ACC112 (cell line): ENCODE results near the gene ASXL1.

Experiments
- H2AFZ ChIP-seq: fragments of 200-600 bp; sonication (generic); one replicate; pipeline ENCODE4 v1.6.0; 2017; ENCODE audit warnings: antibody characterized with exemption, low read length; ENCODE audit not compliant: unreplicated experiment
- H3K27ac ChIP-seq: fragments of 200-600 bp; sonication (generic); 2 replicates; pipeline ENCODE4 v1.5.1; 2014; ENCODE audit warnings: low read depth, mild to moderate bottlenecking, antibody characterized with exemption, low read length, moderate library complexity
- H3K27me3 ChIP-seq: fragments of 200-600 bp; sonication (generic); 2 replicates; pipeline ENCODE4 v1.6.1; 2014; ENCODE audit warnings: mild to moderate bottlenecking, antibody characterized with exemption, low read length, moderate library complexity, mixed read lengths; ENCODE audit not compliant: insufficient read depth
- H3K36me3 ChIP-seq: fragments of 200-600 bp; sonication (generic); 2 replicates; pipeline ENCODE4 v1.6.1; 2016; ENCODE audit warnings: mild to moderate bottlenecking, antibody characterized with exemption, low read length, moderate library complexity, mixed read lengths; ENCODE audit not compliant: insufficient read depth
- H3K4me1 ChIP-seq: fragments of 200-600 bp; sonication (generic); one replicate; pipeline ENCODE4 v1.6.1; 2016; ENCODE audit warnings: low read length, mixed read lengths; ENCODE audit not compliant: insufficient read depth, unreplicated experiment, control insufficient read depth
- H3K4me3 ChIP-seq: fragments of 200-600 bp; sonication (generic); 2 replicates; pipeline ENCODE4 v1.5.1; 2014; ENCODE audit warnings: mild to moderate bottlenecking, low read depth, low read length
- H3K79me2 ChIP-seq: fragments of 200-600 bp; sonication (generic); one replicate; pipeline ENCODE4 v1.6.0; 2016; ENCODE audit warnings: low read length; ENCODE audit not compliant: control insufficient read depth, unreplicated experiment, insufficient read depth

Gene ASXL1

GRCh38 chr20:32439132-32439829 lies 81.2 kb downstream of the ASXL1 start:
- Histone ChIP-seq H3K4me1 (peaks cover 21% of the 10 kb centered on the region), H3K4me3 (no peak overlapping the region), H3K36me3 (peaks cover 35% of the 10 kb centered on the region), H3K79me2 (no peaks in the 10 kb centered on the region), H3K27ac (peak overlapping the region; percentile 69), H2AFZ (no peak overlapping the region), H3K27me3 (no peaks in the 10 kb centered on the region)

GRCh38 chr20:32440069-32440757 lies 82.1 kb downstream of the ASXL1 start:
- H3K27ac ChIP-seq, result peak overlapping the region; percentile 31; the same call in 1 of the 2 replicates
- H3K4me3 ChIP-seq, result no peak overlapping the region
- peaks cover 26% of the 10 kb centered on the region for H3K36me3 ChIP-seq

GRCh38 chr20:32440758-32441078 lies 82.6 kb downstream of the ASXL1 start:
- Histone ChIP-seq H3K4me1 (peaks cover 21% of the 10 kb centered on the region), H3K36me3 (peaks cover 21% of the 10 kb centered on the region), H3K27me3 (no peaks in the 10 kb centered on the region)

More at GRCh38 chr20:32440069-32440757, 82.1 kb downstream of the ASXL1 start:
- H2AFZ ChIP-seq, result no peak overlapping the region
- no peaks in the 10 kb centered on the region for H3K27me3 ChIP-seq
- H3K4me1 ChIP-seq, result peaks cover 21% of the 10 kb centered on the region
- no peaks in the 10 kb centered on the region for H3K79me2 ChIP-seq

GRCh38 chr20:32441638-32442037 lies 83.5 kb downstream of the ASXL1 start:
- Histone ChIP-seq H3K27ac (no peak overlapping the region), H3K4me3 (no peak overlapping the region), H3K79me2 (no peaks in the 10 kb centered on the region), H3K27me3 (no peaks in the 10 kb centered on the region), H2AFZ (no peak overlapping the region), H3K36me3 (peaks cover 18% of the 10 kb centered on the region), H3K4me1 (peaks cover 21% of the 10 kb centered on the region)

More at GRCh38 chr20:32440758-32441078, 82.6 kb downstream of the ASXL1 start:
- Histone ChIP-seq H3K4me3 (no peak overlapping the region), H2AFZ (no peak overlapping the region), H3K27ac (no peak overlapping the region), H3K79me2 (no peaks in the 10 kb centered on the region)

GRCh38 chr20:32442630-32443373 lies 84.7 kb downstream of the ASXL1 start:
- Histone ChIP-seq H3K27ac (no peak overlapping the region), H3K79me2 (no peaks in the 10 kb centered on the region), H3K36me3 (peaks cover 12% of the 10 kb centered on the region), H3K27me3 (no peaks in the 10 kb centered on the region), H3K4me3 (no peak overlapping the region), H3K4me1 (peaks cover 21% of the 10 kb centered on the region), H2AFZ (no peak overlapping the region)

GRCh38 chr20:32443386-32443974 lies 85.3 kb downstream of the ASXL1 start:
- Histone ChIP-seq H3K27ac (no peak overlapping the region), H3K27me3 (no peaks in the 10 kb centered on the region), H3K4me3 (no peak overlapping the region), H3K4me1 (peaks cover 18% of the 10 kb centered on the region), H3K36me3 (peaks cover 7% of the 10 kb centered on the region; the same call in 1 of the 2 replicates), H2AFZ (no peak overlapping the region), H3K79me2 (no peaks in the 10 kb centered on the region)

GRCh38 chr20:32444474-32445220 lies 86.5 kb downstream of the ASXL1 start:
- no peak overlapping the region for H3K4me3 ChIP-seq
- no peak overlapping the region for H2AFZ ChIP-seq
- peaks cover 7% of the 10 kb centered on the region for H3K4me1 ChIP-seq
- no peaks in the 10 kb centered on the region for H3K27me3 ChIP-seq
- H3K27ac ChIP-seq, result no peak overlapping the region
- H3K36me3 ChIP-seq, result no peaks in the 10 kb centered on the region; the same call in 1 of the 2 replicates
- H3K79me2 ChIP-seq, result no peaks in the 10 kb centered on the region

- Histone ChIP-seq H3K27me3 (no peaks in the 10 kb centered on the region), H3K36me3 (no peaks in the 10 kb centered on the region), H3K27ac (no peak overlapping the region), H3K79me2 (no peaks in the 10 kb centered on the region), H2AFZ (no peak overlapping the region), H3K4me3 (no peak overlapping the region), H3K4me1 (peaks cover 7% of the 10 kb centered on the region)
These were observed 87.6 kb downstream of the ASXL1 start for GRCh38 chr20:32445539-32446273.

- Histone ChIP-seq H3K79me2 (no peaks in the 10 kb centered on the region), H3K27ac (no peak overlapping the region), H3K4me3 (no peak overlapping the region), H3K36me3 (no peaks in the 10 kb centered on the region), H2AFZ (no peak overlapping the region), H3K4me1 (peaks cover 7% of the 10 kb centered on the region), H3K27me3 (no peaks in the 10 kb centered on the region)
These were observed 88.4 kb downstream of the ASXL1 start for GRCh38 chr20:32446301-32447100.
